Calu3 (cell line): ENCODE data around the gene CMPK1. TPM values are rescaled to one million over a fixed set of nuclear protein-coding genes. Genes with fewer than 3 reads are reported as not detected.

Source experiments
- BruUV-seq: library from RNA; stranded (reverse); fragments of 400-500 nt; replicated peaks from 2 replicates; lab custom pipeline; 2021; lab: Mats Ljungman, UMichigan
- CTCF ChIA-PET: fragments of 300-600 bp; sonication (Branson Sonifier 250); formaldehyde crosslinking; loops from one replicate; lab custom pipeline; 2022; ENCODE audit warnings: antibody characterized with exemption; lab: Charles Lee
- DNase-seq: peaks from one replicate; pipeline ENCODE4 v3.0.0; 2022
- H3K27ac Mint-ChIP-seq: one replicate; pipeline ENCODE4 v1.8.0; 2022; ENCODE audit warnings: mixed read lengths; ENCODE audit not compliant: unreplicated experiment
- H3K27me3 Mint-ChIP-seq: one replicate; pipeline ENCODE4 v1.8.0; 2022; ENCODE audit warnings: mixed read lengths; ENCODE audit not compliant: unreplicated experiment
- H3K36me3 Mint-ChIP-seq: one replicate; pipeline ENCODE4 v1.8.0; 2022; ENCODE audit warnings: mild to moderate bottlenecking, moderate library complexity, mixed read lengths; ENCODE audit not compliant: insufficient read depth, unreplicated experiment
- H3K4me1 Mint-ChIP-seq: one replicate; pipeline ENCODE4 v1.8.0; 2022; ENCODE audit warnings: mild to moderate bottlenecking, low read depth, mixed read lengths; ENCODE audit not compliant: unreplicated experiment
- H3K4me3 Mint-ChIP-seq: one replicate; pipeline ENCODE4 v1.8.0; 2022; ENCODE audit warnings: mild to moderate bottlenecking, low read depth, moderate library complexity, mixed read lengths; ENCODE audit not compliant: unreplicated experiment
- H3K9me3 Mint-ChIP-seq: one replicate; pipeline ENCODE4 v1.8.0; 2022; ENCODE audit warnings: low read depth, mixed read lengths; ENCODE audit not compliant: unreplicated experiment
- CTCF ChIP-seq: fragments of 200-600 bp; IDR thresholded peaks from one replicate; pipeline ENCODE4 v1.8.0; 2022; ENCODE audit warnings: antibody characterized with exemption; ENCODE audit not compliant: unreplicated experiment
- intact Hi-C: fragments of 100-400 bp; cut with micrococcal nuclease; formaldehyde crosslinking; loops from one replicate; pipeline ENCODE4 v1.10.0; 2022; ENCODE audit not compliant: unreplicated experiment
- total RNA-seq: library from RNA; stranded (reverse); gene quantifications from 2 replicates; pipeline ENCODE4 v1.2.3, GENCODE V29; 2022

Gene CMPK1
- total RNA-seq, 1 experiment from 2014 or later = 162 TPM

DNA sequence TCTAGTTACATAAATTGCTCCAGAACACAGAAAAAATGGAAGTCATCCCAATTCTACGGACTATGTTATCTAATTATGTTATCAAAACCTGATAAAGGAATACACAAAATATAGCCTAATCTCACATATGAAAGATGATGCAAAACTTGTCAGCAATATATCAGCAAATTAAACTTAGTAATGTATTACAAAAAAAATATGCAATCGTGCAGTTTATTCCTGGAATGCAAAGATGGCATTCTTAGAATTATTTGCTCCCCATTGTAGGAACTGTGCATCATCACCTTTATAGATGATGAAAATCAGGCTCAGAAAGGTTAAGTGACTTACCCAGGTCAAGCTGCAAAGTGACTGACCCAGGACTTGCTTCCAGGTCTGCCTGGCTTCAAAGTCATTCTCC lies 90.3 kb downstream of the CMPK1 start:
- peaks cover 4% of the 10 kb centered on the region for H3K36me3 Mint-ChIP-seq
- H3K27me3 Mint-ChIP-seq = no peaks in the 10 kb centered on the region
- H3K9me3 Mint-ChIP-seq = no peaks in the 10 kb centered on the region
- no peak overlapping the region for H3K27ac Mint-ChIP-seq
- intact Hi-C loops = loop anchor here (5.0 to 10.0 kb wide), 2 partner anchors 37 to 229 kb away; partner anchors contain the start of gene PDZK1IP1
- TF ChIP-seq CTCF = no peak
- no TSS peak for BruUV-seq
- CTCF ChIA-PET = interaction anchor here (0.6 to 1.7 kb wide), 6 partner anchors 9 to 302 kb away, joined by 3 to 7 read pairs (median 4); no protein-coding TSS in a partner anchor
- H3K4me3 Mint-ChIP-seq = no peak overlapping the region
- peaks cover 17% of the 10 kb centered on the region for H3K4me1 Mint-ChIP-seq
- no peak for DNase-seq

- H3K36me3 Mint-ChIP-seq = peaks cover 4% of the 10 kb centered on the region
- intact Hi-C loops = loop anchor here (5.0 to 10.0 kb wide), 2 partner anchors 37 to 230 kb away; partner anchors contain the start of gene PDZK1IP1
These were observed 90.9 kb downstream of the CMPK1 start for GRCh38 chr1:47424336-47424982.

More at GRCh38 chr1:47424336-47424982, 90.9 kb downstream of the CMPK1 start:
- Mint-ChIP-seq H3K9me3 (no peaks in the 10 kb centered on the region), H3K4me3 (no peak overlapping the region), H3K27me3 (no peaks in the 10 kb centered on the region), H3K4me1 (peaks cover 17% of the 10 kb centered on the region), H3K27ac (no peak overlapping the region)
- peak; percentile 56 for DNase-seq
- CTCF ChIA-PET = interaction anchor here (1.0 to 2.3 kb wide), 3 partner anchors 12 to 302 kb away, joined by 3 to 11 read pairs (median 7); partner anchors contain the start of gene FOXD2
- no TSS peak for BruUV-seq
- TF ChIP-seq CTCF = peak; percentile 77

Other genes starting within 250 kb of the CMPK1 start
- not detected in 2 replicates for gene CYP4A22, start 196.3 kb upstream of the CMPK1 start, total RNA-seq
- 231 and 327 TPM in 2 replicates for gene PDZK1IP1, start 143.8 kb upstream of the CMPK1 start, total RNA-seq
- not detected in 2 replicates for gene TAL1, start 101.6 kb upstream of the CMPK1 start, total RNA-seq
- gene STIL, start 19.6 kb upstream of the CMPK1 start, total RNA-seq = 52.5 and 62.4 TPM in 2 replicates
- not detected in 2 replicates for gene FOXE3, start 82.5 kb downstream of the CMPK1 start, total RNA-seq
- gene FOXD2, start 104.3 kb downstream of the CMPK1 start, total RNA-seq = 0.68 and 0.78 TPM in 2 replicates